ENCODE measurements around the gene DMRT2.

Gene DMRT2

DNA sequence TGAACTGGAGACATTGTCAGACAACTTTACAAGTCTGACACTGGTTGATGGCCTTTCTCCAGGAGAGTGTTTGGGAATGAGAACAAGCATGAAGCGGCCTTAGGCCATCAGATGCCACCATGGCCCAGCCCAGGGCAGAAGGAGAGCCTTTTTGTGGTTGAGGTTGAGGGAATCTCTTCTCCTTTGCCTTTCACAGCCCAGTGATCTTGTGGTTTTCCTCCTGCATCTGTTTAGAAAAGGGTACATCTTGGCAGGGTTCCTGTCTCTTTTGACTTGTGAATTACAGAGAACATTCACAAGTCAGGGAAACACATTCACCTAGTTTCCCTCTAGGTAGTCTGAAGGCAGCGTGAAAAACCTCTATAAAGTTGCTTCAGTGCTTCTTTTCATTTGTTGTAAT, 27.5 kb downstream of the DMRT2 start:
- H3K4me3 ChIP-seq (ENCODE audit: low read depth, low read length) = no peak overlapping the region
- in situ Hi-C loops (cut with HindIII; ENCODE audit: low sequenced_read_pairs) = no loop called here
- TF ChIP-seq, protein P1, sequence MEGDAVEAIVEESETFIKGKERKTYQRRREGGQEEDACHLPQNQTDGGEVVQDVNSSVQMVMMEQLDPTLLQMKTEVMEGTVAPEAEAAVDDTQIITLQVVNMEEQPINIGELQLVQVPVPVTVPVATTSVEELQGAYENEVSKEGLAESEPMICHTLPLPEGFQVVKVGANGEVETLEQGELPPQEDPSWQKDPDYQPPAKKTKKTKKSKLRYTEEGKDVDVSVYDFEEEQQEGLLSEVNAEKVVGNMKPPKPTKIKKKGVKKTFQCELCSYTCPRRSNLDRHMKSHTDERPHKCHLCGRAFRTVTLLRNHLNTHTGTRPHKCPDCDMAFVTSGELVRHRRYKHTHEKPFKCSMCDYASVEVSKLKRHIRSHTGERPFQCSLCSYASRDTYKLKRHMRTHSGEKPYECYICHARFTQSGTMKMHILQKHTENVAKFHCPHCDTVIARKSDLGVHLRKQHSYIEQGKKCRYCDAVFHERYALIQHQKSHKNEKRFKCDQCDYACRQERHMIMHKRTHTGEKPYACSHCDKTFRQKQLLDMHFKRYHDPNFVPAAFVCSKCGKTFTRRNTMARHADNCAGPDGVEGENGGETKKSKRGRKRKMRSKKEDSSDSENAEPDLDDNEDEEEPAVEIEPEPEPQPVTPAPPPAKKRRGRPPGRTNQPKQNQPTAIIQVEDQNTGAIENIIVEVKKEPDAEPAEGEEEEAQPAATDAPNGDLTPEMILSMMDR (IDR thresholded peaks at IDR 0.05; ENCODE audit: low read depth, low read length) = no peak
- no peak for DNase-seq (ENCODE audit: low read depth, low spot score)

DNA sequence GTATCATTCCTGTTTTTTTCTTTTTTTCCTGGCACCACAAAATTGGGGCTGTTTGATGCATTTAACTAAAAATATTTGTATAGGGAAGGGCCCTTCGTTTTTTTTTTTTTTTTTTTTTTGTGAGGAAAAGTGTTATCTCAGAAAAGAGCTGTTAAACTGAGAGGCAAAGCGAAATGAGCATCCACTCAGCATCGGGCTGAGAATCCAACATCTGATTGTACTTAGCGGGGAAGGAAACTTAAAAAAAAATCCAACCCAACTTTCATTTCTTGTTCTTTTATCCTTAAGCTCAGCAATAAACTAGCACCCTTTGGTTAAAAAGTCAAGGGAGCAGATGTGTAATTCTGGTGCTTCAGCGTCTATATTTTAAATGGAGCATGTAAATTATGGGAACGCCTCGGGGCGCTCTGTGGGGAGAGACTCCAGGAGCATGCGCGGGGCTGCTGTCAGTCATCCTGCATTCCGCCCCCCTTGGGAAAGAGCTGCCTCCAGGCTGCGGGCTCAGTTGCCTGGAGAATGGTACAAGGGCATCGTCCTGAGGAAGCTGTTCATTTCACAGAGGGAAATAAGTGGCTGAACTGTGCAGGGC, 33.3 kb downstream of the DMRT2 start:
- TF ChIP-seq, protein P1 (IDR thresholded peaks at IDR 0.05; ENCODE audit: low read depth, low read length) = no peak
- H3K4me3 ChIP-seq (ENCODE audit: low read depth, low read length) = no peak overlapping the region
- in situ Hi-C loops (cut with HindIII; ENCODE audit: low sequenced_read_pairs) = no loop called here
- DNase-seq (ENCODE audit: low read depth, low spot score) = no peak

DNA sequence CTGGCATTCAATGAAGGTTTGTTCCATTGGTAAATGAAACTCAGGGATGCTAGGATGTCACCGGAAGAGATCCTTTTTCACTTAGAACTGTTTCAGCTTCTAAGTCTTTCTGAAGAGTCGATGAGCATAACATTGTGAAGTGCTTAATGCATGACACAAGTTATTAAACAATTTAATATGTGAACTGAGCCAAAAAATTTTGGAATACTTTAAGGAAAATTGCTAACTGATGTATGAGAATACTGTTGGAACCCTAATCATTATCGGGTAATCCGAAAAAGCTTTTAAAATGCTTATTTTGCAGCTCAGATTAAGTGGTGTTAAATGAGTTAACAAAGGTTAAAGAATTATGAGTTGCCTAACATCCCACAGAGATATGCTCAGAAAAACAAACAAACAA, 34.9 kb downstream of the DMRT2 start:
- in situ Hi-C loops (cut with HindIII; ENCODE audit: low sequenced_read_pairs) = no loop called here
- TF ChIP-seq, protein P1 (IDR thresholded peaks at IDR 0.05; ENCODE audit: low read depth, low read length) = no peak
- no peak for DNase-seq (ENCODE audit: low read depth, low spot score)
- H3K4me3 ChIP-seq (ENCODE audit: low read depth, low read length) = no peak overlapping the region

DNA sequence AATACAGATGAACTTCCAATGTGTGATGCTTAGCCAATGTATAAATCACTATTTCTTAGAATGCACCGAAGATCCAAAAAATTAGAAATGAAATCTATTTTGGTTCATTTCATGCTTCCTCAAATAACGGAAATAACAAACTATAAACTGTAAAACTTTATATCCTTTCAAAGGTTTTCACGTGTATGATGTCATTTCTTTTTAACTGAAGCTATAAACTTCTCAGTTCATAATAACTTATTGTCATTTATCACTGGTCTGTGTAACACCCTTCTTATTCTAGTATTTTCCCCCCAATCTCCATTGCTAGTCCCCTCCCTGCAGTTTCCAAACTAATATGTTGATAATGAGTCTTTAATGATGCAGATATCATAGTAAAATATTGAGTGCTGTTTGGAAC, 36.4 kb downstream of the DMRT2 start:
- TF ChIP-seq, protein P1 (IDR thresholded peaks at IDR 0.05; ENCODE audit: low read depth, low read length) = no peak
- in situ Hi-C loops (cut with HindIII; ENCODE audit: low sequenced_read_pairs) = no loop called here
- DNase-seq (ENCODE audit: low read depth, low spot score) = no peak
- no peak overlapping the region for H3K4me3 ChIP-seq (ENCODE audit: low read depth, low read length)

DNA sequence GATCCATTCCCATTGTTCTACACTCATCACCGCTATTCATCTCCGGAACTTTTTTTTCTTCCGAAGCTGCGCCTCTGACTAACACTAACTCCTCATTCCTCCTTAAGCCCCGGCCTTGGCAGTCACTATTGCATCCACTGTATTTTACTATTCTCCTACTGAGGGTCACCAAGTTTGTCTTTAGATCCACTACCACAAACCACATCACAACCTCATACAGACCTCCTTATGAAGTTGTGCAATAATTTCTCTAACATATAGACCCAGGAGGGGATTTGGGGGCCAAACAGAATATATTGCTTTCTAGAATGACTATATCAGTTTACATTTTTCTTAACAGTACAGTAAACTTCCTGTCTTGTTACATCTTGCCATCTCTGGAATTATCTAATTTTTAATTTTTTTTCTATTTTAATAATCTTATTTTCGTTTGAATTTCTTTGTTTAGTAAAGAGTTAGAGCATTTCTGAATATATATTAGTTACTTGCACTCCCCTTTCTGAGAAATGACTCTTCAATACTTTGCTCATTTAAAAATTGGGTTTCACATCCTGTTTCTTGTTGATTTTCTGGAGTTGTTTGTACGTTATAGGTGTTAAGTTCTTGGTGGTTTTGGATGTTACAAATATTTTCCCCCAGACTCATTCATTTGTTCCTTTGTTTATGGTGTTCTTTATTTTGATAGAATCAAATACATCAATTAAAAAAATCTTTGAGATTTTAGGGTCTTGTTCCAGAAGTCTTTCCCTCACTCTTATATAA, 37.1 kb downstream of the DMRT2 start:
- TF ChIP-seq, protein P1 (IDR thresholded peaks at IDR 0.05; ENCODE audit: low read depth, low read length) = no peak
- no peak overlapping the region for H3K4me3 ChIP-seq (ENCODE audit: low read depth, low read length)
- in situ Hi-C loops (cut with HindIII; ENCODE audit: low sequenced_read_pairs) = no loop called here
- DNase-seq (ENCODE audit: low read depth, low spot score) = no peak

DNA sequence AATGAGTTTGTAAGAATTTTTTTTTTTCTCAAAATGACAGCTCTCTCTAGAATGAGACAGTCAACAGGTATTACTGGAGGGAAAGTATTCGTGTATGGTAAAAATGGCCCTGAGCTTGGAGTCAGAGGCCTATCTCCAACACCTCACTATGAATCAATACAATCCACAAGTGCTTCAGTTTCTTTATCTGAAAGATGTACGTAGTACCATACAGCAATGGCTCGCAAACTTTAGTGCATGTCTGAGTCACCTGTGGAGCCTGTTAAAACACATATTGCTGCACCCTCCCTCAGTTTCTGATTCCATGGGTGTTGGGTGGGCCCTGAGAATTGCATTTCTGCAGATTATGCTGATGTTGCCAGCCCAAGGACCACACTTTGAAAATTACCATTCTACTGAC, 44.6 kb downstream of the DMRT2 start:
- H3K4me3 ChIP-seq (ENCODE audit: low read depth, low read length) = no peak overlapping the region
- no peak for DNase-seq (ENCODE audit: low read depth, low spot score)
- TF ChIP-seq, protein P1 (IDR thresholded peaks at IDR 0.05; ENCODE audit: low read depth, low read length) = no peak
- in situ Hi-C loops (cut with HindIII; ENCODE audit: low sequenced_read_pairs) = no loop called here

All from astrocyte of the spinal cord (primary cell).